Esophagus squamous epithelium (tissue), 4 donors: ENCODE measurements around the gene CENATAC.

Experiments
- CTCF ChIP-seq, 6 experiments: fragments of 450-650 bp in 4 of 6; fragments of 200-600 bp in 2 of 6; sonication (generic) in 2 of 6; IDR thresholded peaks; one replicate each; pipeline ENCODE4 v1.5.1; 2016 to 2019; ENCODE audit warnings: antibody characterized with exemption in 6 of 6, mild to moderate bottlenecking in 4 of 6, moderate library complexity in 4 of 6
- POLR2A ChIP-seq, 4 donors: fragments of 450-650 bp; IDR thresholded peaks; one replicate each; pipeline ENCODE4 v1.6.1; 2017; ENCODE audit warnings: antibody characterized with exemption in 4 of 4, mild to moderate bottlenecking in 4 of 4, moderate library complexity in 3 of 4

DNA sequence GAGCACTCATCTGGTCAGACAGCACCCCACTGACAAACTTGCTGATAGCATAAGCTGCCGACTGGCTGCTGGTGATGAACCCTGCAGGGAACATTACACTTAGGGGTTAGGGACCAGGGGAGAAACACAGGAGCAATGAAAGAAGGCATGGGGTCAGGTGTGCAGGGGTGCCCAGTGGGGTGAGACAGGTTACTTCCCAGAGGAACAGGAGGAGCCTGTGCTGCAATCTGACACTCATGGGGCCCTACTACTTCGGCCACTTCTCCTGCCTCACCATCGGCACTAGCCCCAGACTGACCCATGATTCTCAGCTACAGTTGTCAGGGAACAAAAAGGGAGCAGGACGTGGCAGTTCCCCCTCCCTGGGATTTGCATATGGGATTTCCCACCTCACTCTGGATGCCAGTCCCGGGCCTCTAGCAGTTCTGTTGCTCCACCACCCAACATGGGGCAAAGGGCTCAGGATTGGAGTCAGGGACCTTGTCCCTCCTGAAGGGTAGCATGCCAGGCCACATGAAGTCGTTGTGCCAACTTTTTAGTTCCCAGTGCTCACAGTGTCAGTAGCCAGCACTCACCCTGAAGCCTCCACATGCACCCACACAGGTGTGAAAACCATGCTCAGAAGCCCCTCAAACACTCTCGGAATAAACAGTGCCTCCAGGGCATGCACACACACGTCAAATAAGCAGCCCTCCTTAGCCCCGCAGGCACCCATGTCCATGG lies 30.6 kb downstream of the CENATAC start:
- no peak for TF ChIP-seq CTCF (IDR thresholded peaks at IDR 0.05)
- TF ChIP-seq POLR2A (IDR thresholded peaks at IDR 0.05): no peak
